ENCODE data around the gene FAAH.

FAAH gene

DNA sequence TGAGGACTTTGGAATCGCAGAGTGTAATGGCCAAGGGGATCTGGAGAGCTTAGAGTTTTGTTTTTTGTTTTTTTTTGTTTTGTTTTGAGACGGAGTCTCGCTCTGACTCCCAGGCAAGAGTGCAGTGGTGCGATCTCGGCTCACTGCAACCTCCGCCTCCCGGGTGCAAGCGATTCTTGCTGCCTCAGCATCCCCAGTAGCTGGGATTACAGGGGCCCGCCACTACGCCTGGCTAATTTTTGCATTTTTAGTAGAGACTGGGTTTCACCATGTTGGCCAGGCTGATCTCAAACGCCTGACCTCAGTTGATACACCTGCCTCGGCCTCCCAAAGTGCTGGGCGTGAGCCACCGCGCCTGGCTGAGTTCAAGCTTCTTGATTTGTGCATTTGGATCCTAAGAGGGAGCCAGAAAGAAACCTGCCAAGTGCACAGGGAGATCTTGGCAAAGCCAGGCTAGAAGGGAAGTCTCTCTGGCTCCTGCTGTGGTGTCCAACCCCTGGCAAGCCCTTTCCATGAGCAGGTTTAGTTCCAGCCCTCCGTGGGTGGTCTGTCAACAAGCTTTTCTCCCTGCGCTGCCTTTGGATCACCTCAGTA is 852 bp downstream of the FAAH start:
- TF ChIP-seq TEAD4 (IDR thresholded peaks at IDR 0.05) (0 out of 2 replicates have a peak, but pooled peaks have one; percentile 6), EP300 (IDR thresholded peaks at IDR 0.05; ENCODE audit: borderline replicate concordance) (peak; percentile 44; the same call in 1 of the 2 replicates), YY1 (IDR thresholded peaks at IDR 0.05; ENCODE audit: low read depth) (no peak), USF1 (IDR thresholded peaks at IDR 0.05) (no peak), TCF12 (IDR thresholded peaks at IDR 0.05; ENCODE audit: low read depth) (peak; percentile 32; the same call in 1 of the 2 replicates), NFIC (IDR thresholded peaks at IDR 0.05) (peak; percentile 75), TAF1 (IDR thresholded peaks at IDR 0.05; ENCODE audit: low read depth) (no peak)
- TF ChIP-seq, protein P1, sequence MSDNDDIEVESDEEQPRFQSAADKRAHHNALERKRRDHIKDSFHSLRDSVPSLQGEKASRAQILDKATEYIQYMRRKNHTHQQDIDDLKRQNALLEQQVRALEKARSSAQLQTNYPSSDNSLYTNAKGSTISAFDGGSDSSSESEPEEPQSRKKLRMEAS (IDR thresholded peaks at IDR 0.05), result no peak; the same call in 1 of the 2 replicates

GRCh38 chr1:46396441-46397398 is 2.6 kb downstream of the FAAH start:
- TF ChIP-seq EP300 (IDR thresholded peaks at IDR 0.05; ENCODE audit: borderline replicate concordance) (no peak), EGR1 (IDR thresholded peaks at IDR 0.05) (no peak), YY1 (IDR thresholded peaks at IDR 0.05; ENCODE audit: low read depth) (no peak), FOXM1 (IDR thresholded peaks at IDR 0.05; ENCODE audit: borderline replicate concordance, low read depth) (no peak), TCF12 (IDR thresholded peaks at IDR 0.05; ENCODE audit: low read depth) (no peak), NFIC (IDR thresholded peaks at IDR 0.05) (no peak), REST (IDR thresholded peaks at IDR 0.05; ENCODE audit: low read depth) (no peak), TEAD4 (IDR thresholded peaks at IDR 0.05) (no peak)
- TF ChIP-seq, protein P1 (IDR thresholded peaks at IDR 0.05), result no peak

DNA sequence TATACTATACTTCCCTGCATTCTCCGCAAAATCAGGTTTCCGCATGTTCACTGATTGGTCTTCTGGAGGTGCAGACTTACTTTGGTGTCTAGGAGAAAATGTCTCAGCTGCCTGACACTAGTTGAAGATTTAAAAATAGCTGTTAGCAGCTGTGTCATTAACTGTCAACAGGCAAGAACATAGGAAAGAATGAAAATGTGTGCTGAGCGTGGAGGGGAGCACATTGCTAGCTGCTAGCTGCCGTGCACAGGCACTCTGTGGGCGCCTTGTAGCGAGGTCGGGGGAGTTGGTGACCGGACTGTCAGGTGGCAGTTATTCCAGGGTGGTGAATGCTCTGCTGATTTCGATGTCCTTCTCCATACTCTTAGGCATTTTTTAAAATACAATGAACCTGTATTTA is 5.2 kb downstream of the FAAH start:
- TF ChIP-seq TCF12 (IDR thresholded peaks at IDR 0.05; ENCODE audit: low read depth) (no peak), NFIC (IDR thresholded peaks at IDR 0.05) (no peak), CREB1 (IDR thresholded peaks at IDR 0.05; ENCODE audit: low read depth) (no peak), RAD21 (IDR thresholded peaks at IDR 0.05; ENCODE audit: low read depth) (no peak), ZBTB7A (IDR thresholded peaks at IDR 0.05; ENCODE audit: low read depth) (no peak), YY1 (IDR thresholded peaks at IDR 0.05; ENCODE audit: low read depth) (no peak), EGR1 (IDR thresholded peaks at IDR 0.05) (no peak), EP300 (IDR thresholded peaks at IDR 0.05; ENCODE audit: borderline replicate concordance) (no peak), TAF1 (IDR thresholded peaks at IDR 0.05; ENCODE audit: low read depth) (no peak), USF1 (IDR thresholded peaks at IDR 0.05) (no peak), FOXM1 (IDR thresholded peaks at IDR 0.05; ENCODE audit: borderline replicate concordance, low read depth) (no peak), REST (IDR thresholded peaks at IDR 0.05; ENCODE audit: low read depth) (no peak), TEAD4 (IDR thresholded peaks at IDR 0.05) (no peak), CEBPB (IDR thresholded peaks at IDR 0.05) (no peak)
- TF ChIP-seq, protein P1 (IDR thresholded peaks at IDR 0.05), result no peak

DNA sequence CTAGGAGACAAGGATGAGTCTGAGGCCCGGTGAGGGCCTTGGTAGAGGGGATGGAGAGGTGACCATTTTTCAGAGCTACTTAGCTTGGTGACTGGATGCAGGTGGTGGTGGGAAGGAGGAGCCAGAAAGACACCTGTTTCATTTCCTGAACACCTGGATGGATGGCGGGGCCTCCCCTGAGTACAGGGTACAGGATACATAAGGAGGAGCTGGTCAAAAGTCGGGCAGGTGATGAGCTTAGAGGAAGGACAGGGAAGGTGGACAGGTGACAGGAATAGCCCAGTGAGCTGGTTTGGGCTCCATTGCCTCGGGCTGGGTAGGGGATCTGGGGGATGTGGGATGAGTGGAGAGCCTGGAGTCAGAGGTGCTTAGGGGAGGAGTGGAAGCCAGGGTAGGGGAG is 6.3 kb downstream of the FAAH start:
- TF ChIP-seq CREB1 (IDR thresholded peaks at IDR 0.05; ENCODE audit: low read depth), result no peak
- TF ChIP-seq RAD21 (IDR thresholded peaks at IDR 0.05; ENCODE audit: low read depth), result no peak
- TF ChIP-seq ZBTB7A (IDR thresholded peaks at IDR 0.05; ENCODE audit: low read depth), result no peak
- TF ChIP-seq YY1 (IDR thresholded peaks at IDR 0.05; ENCODE audit: low read depth), result no peak

DNA sequence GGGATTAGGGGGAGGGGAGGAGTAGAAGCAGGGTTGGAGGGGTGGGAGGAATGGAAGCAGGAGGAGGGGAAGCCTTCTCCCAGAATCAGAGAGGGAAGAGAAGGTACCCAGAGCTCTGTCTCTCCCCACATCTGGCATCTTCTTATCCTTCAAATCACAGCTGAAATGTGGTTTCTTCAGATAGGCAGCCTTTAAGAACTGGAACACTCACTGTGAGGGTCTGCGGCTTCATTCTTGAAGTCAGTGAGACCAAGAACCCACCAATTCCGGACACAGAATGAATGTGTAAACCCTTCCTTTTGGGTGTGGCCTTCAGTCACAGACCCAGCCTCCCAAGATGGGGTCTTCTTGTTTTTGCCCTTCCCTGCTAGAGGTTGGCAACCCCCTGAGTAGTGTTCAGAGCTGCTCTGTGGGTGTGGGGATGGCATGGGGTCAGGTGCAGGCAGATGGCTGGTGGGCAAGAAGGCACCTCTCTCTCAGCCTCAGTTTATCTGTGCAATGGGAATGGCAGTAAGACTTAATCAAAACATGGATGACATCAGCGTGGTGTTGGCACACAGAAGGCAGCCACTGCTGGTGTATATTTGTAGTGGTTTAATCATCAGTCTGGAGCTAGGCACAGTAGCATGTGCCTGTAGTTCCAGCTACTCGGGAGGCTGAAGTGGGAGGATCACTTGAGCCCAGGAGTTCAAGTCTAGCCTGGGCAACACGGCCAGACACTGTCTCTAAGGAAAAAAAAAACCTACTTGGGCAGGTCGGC is 7.2 kb downstream of the FAAH start:
- TF ChIP-seq USF1 (IDR thresholded peaks at IDR 0.05) (no peak), NFIC (IDR thresholded peaks at IDR 0.05) (no peak), TEAD4 (IDR thresholded peaks at IDR 0.05) (no peak), CEBPB (IDR thresholded peaks at IDR 0.05) (no peak), CREB1 (IDR thresholded peaks at IDR 0.05; ENCODE audit: low read depth) (no peak), EGR1 (IDR thresholded peaks at IDR 0.05) (no peak), ZBTB7A (IDR thresholded peaks at IDR 0.05; ENCODE audit: low read depth) (no peak), TAF1 (IDR thresholded peaks at IDR 0.05; ENCODE audit: low read depth) (no peak), TCF12 (IDR thresholded peaks at IDR 0.05; ENCODE audit: low read depth) (no peak), FOXM1 (IDR thresholded peaks at IDR 0.05; ENCODE audit: borderline replicate concordance, low read depth) (no peak), YY1 (IDR thresholded peaks at IDR 0.05; ENCODE audit: low read depth) (no peak), RAD21 (IDR thresholded peaks at IDR 0.05; ENCODE audit: low read depth) (no peak), EP300 (IDR thresholded peaks at IDR 0.05; ENCODE audit: borderline replicate concordance) (no peak)
